HUES48 (cell line): ENCODE data around the gene OLFML1.

ENCODE experiments used
- H3K27ac ChIP-seq: one replicate; pipeline ENCODE4 v1.7.0; 2013; ENCODE audit warnings: low read depth, low read length, inconsistent platforms
- H3K27me3 ChIP-seq: 2 replicates; pipeline ENCODE4 v1.6.1; 2013; ENCODE audit warnings: mild to moderate bottlenecking, low read length; ENCODE audit not compliant: control insufficient read depth, insufficient read depth
- H3K36me3 ChIP-seq: 2 replicates; pipeline ENCODE4 v1.6.1; 2013; ENCODE audit warnings: low read length; ENCODE audit not compliant: control insufficient read depth, insufficient read depth
- H3K4me1 ChIP-seq: 2 replicates; pipeline ENCODE4 v1.6.1; 2013; ENCODE audit warnings: mild to moderate bottlenecking, low read length; ENCODE audit not compliant: control insufficient read depth, insufficient read depth
- H3K4me3 ChIP-seq: 2 replicates; pipeline ENCODE4 v1.5.1; 2013; ENCODE audit warnings: mild to moderate bottlenecking, low read depth, low read length
- H3K9ac ChIP-seq: 2 replicates; pipeline ENCODE4 v1.6.1; 2013; ENCODE audit warnings: mild to moderate bottlenecking, low read depth, low read length, moderate library complexity
- H3K9me3 ChIP-seq: 2 replicates; pipeline ENCODE4 v1.6.1; 2013; ENCODE audit warnings: low read length; ENCODE audit not compliant: control insufficient read depth, insufficient read depth

The OLFML1 gene

GRCh38 chr11:7522121-7522520 lies 36.8 kb downstream of the OLFML1 start:
- no peaks in the 10 kb centered on the region for H3K27me3 ChIP-seq
- no peaks in the 10 kb centered on the region for H3K36me3 ChIP-seq
- H3K9ac ChIP-seq = no peak overlapping the region
- no peak overlapping the region for H3K4me3 ChIP-seq
- no peaks in the 10 kb centered on the region for H3K9me3 ChIP-seq
- H3K4me1 ChIP-seq = no peaks in the 10 kb centered on the region
- no peak overlapping the region for H3K27ac ChIP-seq

DNA sequence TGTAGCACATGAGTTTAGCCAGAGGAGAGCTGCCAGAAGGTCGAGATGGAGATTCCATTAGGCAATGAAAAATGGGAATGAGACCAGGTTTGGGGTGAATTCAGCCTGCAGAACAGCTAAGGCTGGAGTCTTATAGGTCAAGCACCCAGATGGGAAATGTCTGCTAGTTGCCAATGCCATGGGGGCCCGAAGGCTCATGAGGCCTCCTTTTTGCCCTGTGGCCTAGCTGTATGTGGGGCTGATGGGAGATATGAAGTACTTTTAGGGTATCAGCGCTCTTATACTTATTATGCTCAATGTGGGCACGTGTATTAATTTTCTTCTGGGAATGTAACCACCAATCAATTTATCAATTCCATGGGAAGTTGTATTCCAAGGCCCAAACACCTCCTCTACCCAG lies 37.2 kb downstream of the OLFML1 start:
- Histone ChIP-seq H3K27ac (no peak overlapping the region), H3K27me3 (no peaks in the 10 kb centered on the region), H3K4me1 (no peaks in the 10 kb centered on the region), H3K9me3 (no peaks in the 10 kb centered on the region), H3K9ac (no peak overlapping the region), H3K4me3 (no peak overlapping the region), H3K36me3 (no peaks in the 10 kb centered on the region)

GRCh38 chr11:7523416-7524210 lies 38.3 kb downstream of the OLFML1 start:
- no peaks in the 10 kb centered on the region for H3K36me3 ChIP-seq
- no peak overlapping the region for H3K4me3 ChIP-seq
- no peaks in the 10 kb centered on the region for H3K27me3 ChIP-seq
- H3K9me3 ChIP-seq = no peaks in the 10 kb centered on the region
- H3K9ac ChIP-seq = no peak overlapping the region
- H3K27ac ChIP-seq = no peak overlapping the region
- H3K4me1 ChIP-seq = no peaks in the 10 kb centered on the region

- H3K4me3 ChIP-seq = no peak overlapping the region
- no peaks in the 10 kb centered on the region for H3K36me3 ChIP-seq
- H3K27ac ChIP-seq = no peak overlapping the region
- H3K9me3 ChIP-seq = no peaks in the 10 kb centered on the region
- H3K4me1 ChIP-seq = no peaks in the 10 kb centered on the region
- H3K27me3 ChIP-seq = no peaks in the 10 kb centered on the region
- no peak overlapping the region for H3K9ac ChIP-seq
Measured at GRCh38 chr11:7524462-7525235, 39.3 kb downstream of the OLFML1 start.

GRCh38 chr11:7525424-7525823 lies 40.1 kb downstream of the OLFML1 start:
- no peaks in the 10 kb centered on the region for H3K4me1 ChIP-seq
- no peak overlapping the region for H3K27ac ChIP-seq
- no peaks in the 10 kb centered on the region for H3K27me3 ChIP-seq
- H3K4me3 ChIP-seq = no peak overlapping the region
- H3K36me3 ChIP-seq = no peaks in the 10 kb centered on the region
- no peaks in the 10 kb centered on the region for H3K9me3 ChIP-seq
- no peak overlapping the region for H3K9ac ChIP-seq

GRCh38 chr11:7527029-7527428 lies 41.7 kb downstream of the OLFML1 start:
- H3K9me3 ChIP-seq = no peaks in the 10 kb centered on the region
- H3K27me3 ChIP-seq = no peaks in the 10 kb centered on the region
- no peak overlapping the region for H3K4me3 ChIP-seq
- no peak overlapping the region for H3K9ac ChIP-seq
- H3K4me1 ChIP-seq = no peaks in the 10 kb centered on the region
- no peaks in the 10 kb centered on the region for H3K36me3 ChIP-seq
- H3K27ac ChIP-seq = no peak overlapping the region

GRCh38 chr11:7528514-7529049 lies 43.3 kb downstream of the OLFML1 start:
- no peaks in the 10 kb centered on the region for H3K27me3 ChIP-seq
- H3K4me1 ChIP-seq = no peaks in the 10 kb centered on the region
- H3K9me3 ChIP-seq = no peaks in the 10 kb centered on the region
- H3K9ac ChIP-seq = no peak overlapping the region
- no peak overlapping the region for H3K4me3 ChIP-seq
- no peak overlapping the region for H3K27ac ChIP-seq
- no peaks in the 10 kb centered on the region for H3K36me3 ChIP-seq

DNA sequence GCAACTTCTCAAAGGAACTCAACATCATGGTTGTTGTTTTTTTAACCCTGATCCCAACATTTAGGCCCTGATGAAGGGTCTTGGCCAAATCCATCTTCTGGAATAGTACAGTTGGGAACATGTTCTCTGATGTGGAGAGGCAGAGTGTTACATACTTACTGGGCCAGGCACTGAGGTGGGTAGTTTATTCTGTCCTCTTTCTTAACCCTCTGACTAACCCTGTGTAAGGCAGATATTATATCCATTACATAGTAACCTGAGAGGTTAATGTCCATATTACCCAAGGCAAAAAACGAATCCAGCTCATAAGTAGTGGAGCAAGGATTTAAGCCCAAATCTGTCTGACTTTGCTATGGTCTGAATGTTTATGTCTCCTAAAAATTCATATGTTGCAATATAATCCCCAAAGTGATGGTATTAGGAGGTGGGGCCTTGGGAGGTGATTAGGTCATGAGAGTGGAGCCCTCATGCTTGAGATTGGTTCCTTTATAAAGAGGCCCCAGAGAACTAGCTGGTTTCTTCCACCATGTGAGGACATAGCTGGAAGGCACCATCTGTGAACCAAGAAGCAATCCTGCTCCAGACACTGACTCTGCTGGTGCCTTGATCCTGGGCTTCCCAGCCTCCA lies 44.8 kb downstream of the OLFML1 start:
- Histone ChIP-seq H3K27me3 (no peaks in the 10 kb centered on the region), H3K36me3 (no peaks in the 10 kb centered on the region), H3K27ac (no peak overlapping the region)

DNA sequence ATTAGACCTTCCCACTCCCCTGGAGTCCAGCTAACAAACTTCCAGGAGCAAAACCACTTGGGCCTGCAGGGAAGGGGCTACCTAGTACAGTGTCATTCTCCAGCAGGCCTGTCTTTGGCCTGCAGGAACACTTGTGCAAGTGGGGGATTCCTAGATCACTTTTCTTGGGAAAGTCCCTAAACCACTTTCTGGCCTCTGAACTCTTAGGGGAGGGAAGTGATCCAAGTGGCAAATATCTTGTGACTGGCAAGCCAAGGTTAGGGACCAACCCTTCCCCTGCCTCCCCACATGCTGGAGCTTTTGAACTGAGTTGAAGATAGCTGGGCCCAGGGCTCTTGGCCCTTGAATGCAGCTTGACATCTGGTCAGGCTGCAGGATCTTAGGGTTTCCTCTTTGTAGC lies 45.7 kb downstream of the OLFML1 start:
- H3K9ac ChIP-seq = no peak overlapping the region
- no peak overlapping the region for H3K4me3 ChIP-seq
- no peaks in the 10 kb centered on the region for H3K36me3 ChIP-seq
- no peaks in the 10 kb centered on the region for H3K27me3 ChIP-seq
- no peaks in the 10 kb centered on the region for H3K4me1 ChIP-seq
- no peaks in the 10 kb centered on the region for H3K9me3 ChIP-seq
- H3K27ac ChIP-seq = no peak overlapping the region

More for the DNA sequence above, 44.8 kb downstream of the OLFML1 start:
- Histone ChIP-seq H3K9ac (no peak overlapping the region), H3K9me3 (no peaks in the 10 kb centered on the region), H3K4me3 (no peak overlapping the region), H3K4me1 (no peaks in the 10 kb centered on the region)

- no peak overlapping the region for H3K27ac ChIP-seq
- no peaks in the 10 kb centered on the region for H3K27me3 ChIP-seq
- H3K36me3 ChIP-seq = no peaks in the 10 kb centered on the region
- H3K9me3 ChIP-seq = no peaks in the 10 kb centered on the region
- H3K4me1 ChIP-seq = no peaks in the 10 kb centered on the region
- H3K9ac ChIP-seq = no peak overlapping the region
- H3K4me3 ChIP-seq = no peak overlapping the region
Measured at GRCh38 chr11:7532405-7533145, 47.3 kb downstream of the OLFML1 start.
